Vagina (tissue), 2 donors: ENCODE results near the gene PPP4C.

ENCODE experiments used
- CTCF ChIP-seq, 3 experiments: fragments of 450-650 bp in 2 of 3; fragments of 200-600 bp in 1 of 3; sonication (generic) in 1 of 3; IDR thresholded peaks; one replicate each; pipeline ENCODE4 v1.5.1; 2017 to 2019; ENCODE audit warnings: antibody characterized with exemption in 3 of 3, mild to moderate bottlenecking in 2 of 3, moderate library complexity in 2 of 3
- POLR2A ChIP-seq, 2 donors: fragments of 450-650 bp; IDR thresholded peaks; one replicate each; pipeline ENCODE4 v1.6.1; 2017; ENCODE audit warnings: antibody characterized with exemption in 2 of 2, mild to moderate bottlenecking in 2 of 2, moderate library complexity in 2 of 2

DNA sequence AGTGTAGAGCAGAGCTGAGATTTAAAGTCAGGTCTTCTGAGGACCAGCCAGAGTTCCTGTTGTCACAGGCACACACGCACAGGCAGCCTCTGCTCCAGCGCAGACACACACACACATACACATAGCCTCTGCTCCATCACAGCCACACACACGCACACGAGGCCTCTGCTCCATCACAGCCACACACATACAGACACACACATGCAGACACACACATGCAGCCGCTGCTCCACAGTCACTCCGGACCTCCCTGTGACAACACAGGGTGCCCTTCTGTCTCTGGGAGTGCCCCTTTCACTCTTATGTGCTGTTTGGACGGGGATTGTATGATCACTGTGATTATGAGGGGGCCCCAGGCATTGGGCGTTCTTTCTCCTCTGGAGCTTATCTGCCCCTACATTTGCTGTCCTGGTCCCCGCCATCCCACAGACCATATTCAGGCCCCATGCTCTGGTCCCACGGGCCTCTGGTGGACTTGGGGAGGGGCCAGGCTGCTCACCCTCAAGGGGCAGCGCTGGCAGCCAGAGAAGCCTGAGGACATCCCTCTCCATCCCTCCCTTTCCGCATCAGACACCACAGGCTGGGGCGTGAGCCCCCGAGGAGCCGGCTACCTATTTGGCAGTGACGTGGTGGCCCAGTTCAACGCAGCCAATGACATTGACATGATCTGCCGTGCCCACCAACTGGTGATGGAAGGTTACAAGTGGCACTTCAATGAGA, 8.5 kb downstream of the PPP4C start:
- TF ChIP-seq CTCF (IDR thresholded peaks at IDR 0.05) (no peak), POLR2A (IDR thresholded peaks at IDR 0.05) (no peak)
